ENCODE data around the gene TENM4. TPM values are rescaled to one million over a fixed set of nuclear protein-coding genes. Genes with fewer than 3 reads are reported as not detected.

Gene TENM4
- total and polyA plus RNA-seq, 4 donors = 0.02 to 0.33 (median 0.14) TPM

- TF ChIP-seq CTCF (IDR thresholded peaks at IDR 0.05; ENCODE audit: low read depth, low read length, missing input control) = no peak
Measured at GRCh38 chr11:78941226-78941851, 499.5 kb downstream of the TENM4 start (continued).

GRCh38 chr11:78940500-78941225 lies 500.2 kb downstream of the TENM4 start:
- 75% methylated on average over 6 of the region's 6 CpGs for WGBS
- TF ChIP-seq FOXA2 (IDR thresholded peaks at IDR 0.05) (no peak), HNF4A (conservative IDR thresholded peaks at IDR 0.05) (no peak), FOXA1 (IDR thresholded peaks at IDR 0.05) (no peak), MAX (IDR thresholded peaks at IDR 0.05) (no peak), NR2F2 (IDR thresholded peaks at IDR 0.05) (no peak)

GRCh38 chr11:78938971-78939370 lies 501.9 kb downstream of the TENM4 start:
- no peaks in the 10 kb centered on the region for H3K36me3 ChIP-seq (ENCODE audit: control insufficient read depth in 4 of 4, insufficient read depth in 3 of 4, low read depth in 1 of 4, low read length in 3 of 4)
- H3K27ac ChIP-seq (ENCODE audit: low read depth in 1 of 2, low read length in 2 of 2) = no peak overlapping the region
- H3K9me3 ChIP-seq (ENCODE audit: control insufficient read depth in 4 of 4, low read length in 3 of 4) = no peaks in the 10 kb centered on the region
- H3K4me3 ChIP-seq (ENCODE audit: low read depth in 1 of 3, low read length in 3 of 3) = no peak overlapping the region
- 80% methylated on average over 7 of the region's 7 CpGs for WGBS
- no peak overlapping the region for H3K9ac ChIP-seq (ENCODE audit: low read depth in 1 of 2, low read length in 2 of 2)
- no peak for DNase-seq (ENCODE audit: low spot score)
- H3K27me3 ChIP-seq (ENCODE audit: control insufficient read depth in 4 of 4, insufficient read depth in 4 of 4, low read length in 3 of 4) = no peaks in the 10 kb centered on the region
- TF ChIP-seq YY1 (IDR thresholded peaks at IDR 0.05) = no peak
- no peak for TF ChIP-seq RXRA (IDR thresholded peaks at IDR 0.05)
- TF ChIP-seq HNF4A (conservative IDR thresholded peaks at IDR 0.05) = no peak
- TF ChIP-seq TAF1 (conservative IDR thresholded peaks at IDR 0.05) = no peak
- TF ChIP-seq FOXA1 (IDR thresholded peaks at IDR 0.05) = no peak
- no peak for TF ChIP-seq GABPA (IDR thresholded peaks at IDR 0.05 in 1 of 2, conservative IDR thresholded peaks at IDR 0.05 in 1 of 2)
- TF ChIP-seq ATF3 (IDR thresholded peaks at IDR 0.05) = no peak
- TF ChIP-seq SP1 (IDR thresholded peaks at IDR 0.05) = no peak
- no peak for TF ChIP-seq RAD21 (IDR thresholded peaks at IDR 0.05)
- no peak for TF ChIP-seq JUND (IDR thresholded peaks at IDR 0.05)
- no peak for TF ChIP-seq ZBTB33 (IDR thresholded peaks at IDR 0.05)
- no peak for TF ChIP-seq FOXA2 (IDR thresholded peaks at IDR 0.05)
- TF ChIP-seq CTCF (IDR thresholded peaks at IDR 0.05; ENCODE audit: low read depth, low read length, missing input control) = no peak
- no peak for TF ChIP-seq MAX (IDR thresholded peaks at IDR 0.05)
- TF ChIP-seq HNF4G (IDR thresholded peaks at IDR 0.05) = no peak
- no peak for TF ChIP-seq NR2F2 (IDR thresholded peaks at IDR 0.05)
- no peak for TF ChIP-seq EGR1 (IDR thresholded peaks at IDR 0.05; ENCODE audit: low read depth in 2 of 2)
- no peak for TF ChIP-seq REST (IDR thresholded peaks at IDR 0.05)
- no peaks in the 10 kb centered on the region for H3K4me1 ChIP-seq (ENCODE audit: control insufficient read depth in 4 of 4, insufficient read depth in 4 of 4, low read length in 3 of 4)

More at GRCh38 chr11:78940500-78941225, 500.2 kb downstream of the TENM4 start:
- H3K4me1 ChIP-seq (ENCODE audit: control insufficient read depth in 4 of 4, insufficient read depth in 4 of 4, low read length in 3 of 4) = no peaks in the 10 kb centered on the region
- no peak for DNase-seq (ENCODE audit: low spot score)
- no peaks in the 10 kb centered on the region for H3K36me3 ChIP-seq (ENCODE audit: control insufficient read depth in 4 of 4, insufficient read depth in 3 of 4, low read depth in 1 of 4, low read length in 3 of 4)
- no peak overlapping the region for H3K9ac ChIP-seq (ENCODE audit: low read depth in 1 of 2, low read length in 2 of 2)
- no peak overlapping the region for H3K27ac ChIP-seq (ENCODE audit: low read depth in 1 of 2, low read length in 2 of 2)
- no peak overlapping the region for H3K4me3 ChIP-seq (ENCODE audit: low read depth in 1 of 3, low read length in 3 of 3)
- no peaks in the 10 kb centered on the region for H3K27me3 ChIP-seq (ENCODE audit: control insufficient read depth in 4 of 4, insufficient read depth in 4 of 4, low read length in 3 of 4)
- H3K9me3 ChIP-seq (ENCODE audit: control insufficient read depth in 4 of 4, low read length in 3 of 4) = no peaks in the 10 kb centered on the region
